NCI-H128 (cell line): Measurements from ENCODE around the gene MRPS5.

ENCODE experiments used
- DNase-seq: peaks from one replicate; lab custom pipeline; 2025; ENCODE audit not compliant: unreplicated experiment; lab: John Stamatoyannopoulos, UW

Gene MRPS5

GRCh38 chr2:95091885-95092555, 29.6 kb downstream of the MRPS5 start:
- no peak for DNase-seq

- no peak for DNase-seq
Measured at GRCh38 chr2:95087379-95087778, 34.2 kb downstream of the MRPS5 start.

GRCh38 chr2:95086017-95086416, 35.6 kb downstream of the MRPS5 start:
- DNase-seq, result no peak

GRCh38 chr2:95082477-95082876, 39.1 kb downstream of the MRPS5 start:
- no peak for DNase-seq

GRCh38 chr2:95079199-95079683, 42.4 kb downstream of the MRPS5 start:
- no peak for DNase-seq

DNA sequence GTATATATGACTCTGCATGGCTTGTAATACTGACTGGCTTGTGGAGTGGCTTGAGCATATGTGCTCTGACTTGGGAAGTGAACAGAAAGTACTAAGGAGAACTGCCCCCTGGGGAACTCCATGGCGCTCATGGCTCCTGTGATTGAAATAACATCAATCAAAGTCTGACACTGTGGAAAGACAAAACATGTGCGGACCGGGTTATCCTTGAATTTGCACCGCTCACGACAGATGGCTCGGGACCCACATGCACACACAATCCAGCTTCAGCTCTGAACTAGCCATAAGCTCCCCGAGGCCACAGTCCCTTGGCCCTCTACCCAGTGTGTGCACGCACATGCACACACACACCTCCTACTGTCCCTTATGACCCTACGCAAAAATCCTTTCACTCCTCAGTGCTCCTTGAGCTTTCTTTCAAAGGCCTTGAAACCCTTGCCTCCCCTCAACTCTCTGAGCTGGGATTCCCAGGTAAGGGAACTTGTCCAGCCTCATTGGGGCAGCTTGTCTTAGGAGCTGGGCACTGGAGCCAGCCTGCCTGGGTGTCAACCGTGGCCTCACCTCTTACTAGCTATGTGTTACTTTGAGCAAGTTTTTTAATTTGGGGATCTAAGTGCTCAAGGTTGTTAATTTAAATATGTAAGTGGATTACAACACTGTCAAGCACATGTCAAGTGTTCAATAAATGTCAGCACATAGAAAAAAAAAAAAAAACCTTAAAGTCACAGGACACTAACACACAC, 43.6 kb downstream of the MRPS5 start:
- no peak for DNase-seq

DNA sequence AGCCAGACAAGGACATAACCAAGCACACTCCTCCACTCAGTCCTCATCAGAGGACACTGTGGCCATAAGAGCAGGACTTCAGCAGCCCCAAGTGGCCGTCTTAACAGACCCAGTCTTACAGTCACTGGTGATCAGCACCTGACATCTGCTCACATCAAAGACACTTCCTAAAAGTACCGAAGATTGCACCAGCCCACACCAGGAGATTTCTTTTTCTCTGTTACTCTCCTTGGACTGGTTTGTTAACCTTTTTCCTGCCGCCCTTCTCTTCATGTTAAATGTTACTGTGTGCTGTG, 44.1 kb downstream of the MRPS5 start:
- no peak for DNase-seq

DNA sequence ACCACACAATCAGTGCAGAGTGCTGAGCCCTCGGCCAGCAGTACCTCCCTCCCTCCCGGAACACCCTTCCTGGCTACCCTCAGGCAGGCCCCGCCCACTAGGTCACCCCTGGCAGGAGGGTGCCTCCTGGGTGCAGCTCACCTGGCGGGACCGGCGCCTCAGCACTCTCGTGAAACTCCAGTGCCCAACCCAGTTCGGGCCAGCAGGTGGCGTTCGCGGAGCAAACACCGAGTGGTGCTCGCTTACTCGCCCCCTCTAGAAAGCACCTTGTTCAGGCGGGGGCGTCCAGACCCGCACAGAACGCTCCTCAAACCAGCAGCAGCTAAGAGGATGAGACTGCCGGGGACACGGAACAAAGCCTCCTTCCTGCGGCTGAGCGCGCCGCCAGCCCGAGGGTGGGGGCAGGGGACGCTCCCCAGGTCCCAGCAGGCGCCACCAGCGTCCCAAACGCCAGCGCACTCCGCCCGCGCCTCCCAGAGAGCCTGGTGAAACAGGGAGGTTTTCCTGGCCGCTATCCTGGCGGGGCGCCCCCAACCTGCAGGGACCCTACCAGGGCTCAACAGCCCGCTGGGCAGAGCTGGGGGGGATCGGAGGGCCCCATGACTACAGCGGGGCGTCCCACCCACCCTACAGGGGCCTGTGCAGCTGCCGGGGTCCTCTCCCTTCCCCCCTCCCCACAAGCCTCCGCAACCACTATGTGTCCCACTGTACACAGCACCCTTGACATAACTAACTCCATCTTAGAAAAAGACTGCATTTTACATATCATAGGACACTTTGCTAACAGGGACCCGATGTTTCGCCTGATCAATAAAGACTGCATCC, 44.7 kb downstream of the MRPS5 start:
- DNase-seq, result peak; percentile 56

GRCh38 chr2:95075440-95076132, 46.0 kb downstream of the MRPS5 start:
- no peak for DNase-seq

GRCh38 chr2:95074663-95075439, 46.8 kb downstream of the MRPS5 start:
- DNase-seq, result no peak

GRCh38 chr2:95073856-95074662, 47.5 kb downstream of the MRPS5 start:
- no peak for DNase-seq

- no peak for DNase-seq
Measured at GRCh38 chr2:95072424-95072823, 49.2 kb downstream of the MRPS5 start.

DNA sequence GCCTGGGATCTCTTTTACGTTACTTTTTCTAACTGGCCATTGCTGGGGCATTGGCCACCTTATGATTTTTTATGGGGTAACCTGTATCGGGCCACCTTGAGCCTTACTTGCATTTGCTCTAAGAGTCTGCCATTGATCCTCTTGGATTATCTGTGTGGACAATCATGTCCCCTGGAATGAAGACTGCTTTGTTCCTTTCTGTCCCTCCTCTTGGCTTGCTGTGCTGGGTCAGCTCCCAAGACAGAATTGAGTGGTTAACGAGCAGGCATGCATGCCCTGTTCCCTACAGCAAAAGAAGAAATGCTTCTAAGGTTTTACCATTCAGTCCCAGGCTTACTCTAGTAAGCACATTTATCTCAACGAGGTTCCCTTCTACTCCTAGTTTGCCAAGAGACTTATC, 49.8 kb downstream of the MRPS5 start:
- no peak for DNase-seq

GRCh38 chr2:95069465-95069864, 52.1 kb downstream of the MRPS5 start:
- DNase-seq, result no peak

DNA sequence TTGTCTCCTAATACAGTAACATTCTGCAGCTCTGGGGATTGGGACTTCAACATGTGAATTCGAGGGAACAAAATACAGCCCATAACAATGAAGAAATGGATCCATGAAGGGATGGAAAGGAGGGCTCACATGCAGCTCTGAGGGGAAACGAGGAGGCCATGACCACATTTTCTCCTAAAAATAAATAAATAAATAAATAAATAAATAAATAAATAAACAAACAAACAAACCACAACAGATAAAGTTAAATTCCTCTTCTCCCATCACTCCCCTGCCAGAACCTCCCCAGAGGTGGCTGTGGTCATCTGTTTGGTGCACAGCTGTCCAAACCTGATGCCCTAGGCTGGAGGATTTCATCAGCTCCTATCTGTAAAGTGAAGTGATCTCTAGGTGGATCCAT, 53.4 kb downstream of the MRPS5 start:
- no peak for DNase-seq

GRCh38 chr2:95063086-95063958, 58.3 kb downstream of the MRPS5 start:
- DNase-seq, result no peak

GRCh38 chr2:95062242-95063085, 59.1 kb downstream of the MRPS5 start:
- DNase-seq, result no peak
